K562 (cell line): ENCODE measurements around the gene DDX39A. TPM values are rescaled to one million over a fixed set of nuclear protein-coding genes. Genes with fewer than 3 reads are reported as not detected.

Source experiments
- EGR1 ChIP-seq: fragments of 450-650 bp; conservative IDR thresholded peaks from 2 replicates; pipeline ENCODE4 v1.6.1; 2017; ENCODE audit warnings: mild to moderate bottlenecking
- FOSL1 ChIP-seq: fragments of 200-800 bp; sonication (Bioruptor generic); conservative IDR thresholded peaks from 2 replicates; pipeline ENCODE4 v1.6.1; 2016; ENCODE audit warnings: missing genetic modification characterization, missing compliant biosample characterization
- MAZ ChIP-seq, 2 experiments: fragments of 450-650 bp in 1 of 2; sonication (generic) in 1 of 2; formaldehyde crosslinking; IDR thresholded peaks in 1 of 2; conservative IDR thresholded peaks in 1 of 2; 2 replicates each; pipeline versions ENCODE4 v1.4.0 to v1.5.0; 2020; ENCODE audit warnings: mild to moderate bottlenecking in 1 of 2, missing genetic modification reagents in 1 of 2
- NFIC ChIP-seq: fragments of 450-650 bp; IDR thresholded peaks from 2 replicates; pipeline ENCODE4 v1.6.1; 2017; ENCODE audit warnings: mild to moderate bottlenecking, inconsistent platforms
- RBBP5 ChIP-seq: fragments of 200-600 bp; sonication (generic); IDR thresholded peaks from 2 replicates; pipeline ENCODE4 v1.6.1; 2012; ENCODE audit warnings: borderline replicate concordance, mild to moderate bottlenecking, low read length, control low read depth, inconsistent platforms; ENCODE audit not compliant: insufficient read depth, poor library complexity, severe bottlenecking
- RBFOX2 ChIP-seq: fragments of 200-400 bp; formaldehyde crosslinking; IDR thresholded peaks from 2 replicates; pipeline ENCODE4 v1.6.1; 2017; ENCODE audit warnings: low read depth, mild to moderate bottlenecking, low read length, moderate library complexity
- ZNF644 ChIP-seq: fragments of 200-800 bp; sonication (Bioruptor generic); IDR thresholded peaks from 2 replicates; pipeline ENCODE4 v1.6.1; 2016; ENCODE audit warnings: low read depth, missing genetic modification characterization, missing compliant biosample characterization
- polyA plus RNA-seq, 8 experiments: library from polyadenylated mRNA; depleted of rRNA in 4 of 8; stranded (reverse) in 5 of 8; unstranded in 3 of 8; fragments of >200 nt; fragmentation: Nextera tagmentation in 2 of 8; fragmentation: Illumina TruSeq in 1 of 8; extraction: Ambion mirVana in 2 of 8; extraction: Trizol in 1 of 8; gene quantifications; 2 replicates each; pipeline versions ENCODE4 v1.2.1 to v1.2.3, GENCODE V29; 2011 to 2014; ENCODE audit warnings: inconsistent platforms in 1 of 8, missing spikeins in 1 of 8
- total RNA-seq, 7 experiments: library from RNA; depleted of rRNA in 6 of 7; stranded (reverse); fragments of >200 nt in 6 of 7; fragmentation: Illumina TruSeq in 2 of 7; extraction: Trizol in 2 of 7; gene quantifications; 2 replicates each; pipeline versions ENCODE4 v1.2.1 to v1.2.3, GENCODE V29; 2011 to 2021; ENCODE audit warnings: low replicate concordance in 1 of 7
- TF ChIP-seq, protein P1 (sequence below): fragments of 450-650 bp; IDR thresholded peaks from 2 replicates; pipeline ENCODE4 v1.6.1; 2018; ENCODE audit not compliant: partially characterized antibody
- TF ChIP-seq, protein P2 (sequence below): conservative IDR thresholded peaks from 2 replicates; pipeline ENCODE4 v1.6.1; 2011; ENCODE audit warnings: low read depth, mild to moderate bottlenecking, low read length; ENCODE audit not compliant: control insufficient read depth
- TF ChIP-seq, protein P3 (sequence below), 2 experiments: fragments of 450-650 bp in 1 of 2; sonication (generic) in 1 of 2; formaldehyde crosslinking in 1 of 2; IDR thresholded peaks; 2 replicates each; pipeline versions ENCODE4 v1.7.1 to v1.9.0; 2016 to 2022; ENCODE audit warnings: inconsistent platforms in 1 of 2, mild to moderate bottlenecking in 1 of 2, missing genetic modification reagents in 1 of 2

DDX39A gene
- total and polyA plus RNA-seq, 9 of the 15 experiments (the other 6 are each of a cell fraction or from before 2014, with no cell fraction given) = 90.3 to 250 (median 188) TPM

DNA sequence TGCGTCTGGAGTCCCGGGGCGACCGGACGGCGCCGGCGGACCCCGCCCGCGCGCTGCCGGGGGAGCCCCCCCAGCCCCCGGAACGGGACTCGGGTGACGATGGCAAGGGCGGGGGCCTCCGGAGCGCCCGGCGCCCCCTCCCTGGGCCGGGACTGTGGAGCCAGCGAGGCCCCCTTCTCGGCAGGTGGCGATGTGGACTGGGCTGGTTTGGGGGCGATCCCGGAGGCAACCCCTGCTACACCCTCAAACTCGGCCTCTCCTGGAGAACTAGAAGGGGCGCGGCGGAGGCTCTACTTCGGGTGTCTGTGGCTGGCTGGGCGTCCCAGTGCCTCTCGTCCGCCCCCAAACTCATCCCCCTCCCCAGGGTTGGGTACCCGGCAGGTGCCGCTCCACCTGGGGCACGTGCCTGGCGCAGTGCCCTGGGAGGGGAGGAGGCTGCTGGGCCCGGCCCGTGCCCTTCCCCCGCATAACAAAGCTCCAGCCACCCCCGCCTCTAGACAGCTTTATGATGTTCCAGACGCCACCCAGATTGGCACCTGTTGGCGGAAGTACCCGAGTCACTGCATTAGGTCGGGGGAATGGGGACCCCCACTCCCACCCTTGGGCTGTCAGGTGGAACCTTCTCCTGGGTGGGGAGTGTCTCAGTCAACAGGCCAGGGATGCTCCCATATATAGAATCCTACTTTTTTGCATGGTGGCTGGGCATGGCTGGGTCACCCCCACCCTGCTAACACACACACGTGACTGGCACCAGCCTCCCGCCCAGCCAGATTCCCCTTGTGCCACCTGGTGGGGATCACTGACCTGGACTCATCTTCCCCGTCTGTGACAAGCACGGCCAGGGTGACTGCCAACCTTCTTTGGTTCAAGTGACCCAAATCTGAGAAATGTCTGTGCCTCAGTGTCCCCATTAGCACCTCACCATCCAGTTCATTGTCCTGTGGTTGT lies 14.7 kb upstream of the DDX39A start (continued):
- TF ChIP-seq EGR1 (peak; percentile 50), RBFOX2 (0 out of 2 replicates have a peak, but pooled peaks have one; percentile 41), FOSL1 (tag) (no peak), MAZ (CRISPR knock-in tag; conservative IDR thresholded peaks at IDR 0.05 in 1 of 2, IDR thresholded peaks at IDR 0.05 in 1 of 2) (peak in 1 of 2 experiments; percentile 19; a peak in 2 of 4 replicates), RBBP5 (peak; percentile 63), ZNF644 (tag) (no peak), NFIC (peak; percentile 81)
- TF ChIP-seq, protein P1, sequence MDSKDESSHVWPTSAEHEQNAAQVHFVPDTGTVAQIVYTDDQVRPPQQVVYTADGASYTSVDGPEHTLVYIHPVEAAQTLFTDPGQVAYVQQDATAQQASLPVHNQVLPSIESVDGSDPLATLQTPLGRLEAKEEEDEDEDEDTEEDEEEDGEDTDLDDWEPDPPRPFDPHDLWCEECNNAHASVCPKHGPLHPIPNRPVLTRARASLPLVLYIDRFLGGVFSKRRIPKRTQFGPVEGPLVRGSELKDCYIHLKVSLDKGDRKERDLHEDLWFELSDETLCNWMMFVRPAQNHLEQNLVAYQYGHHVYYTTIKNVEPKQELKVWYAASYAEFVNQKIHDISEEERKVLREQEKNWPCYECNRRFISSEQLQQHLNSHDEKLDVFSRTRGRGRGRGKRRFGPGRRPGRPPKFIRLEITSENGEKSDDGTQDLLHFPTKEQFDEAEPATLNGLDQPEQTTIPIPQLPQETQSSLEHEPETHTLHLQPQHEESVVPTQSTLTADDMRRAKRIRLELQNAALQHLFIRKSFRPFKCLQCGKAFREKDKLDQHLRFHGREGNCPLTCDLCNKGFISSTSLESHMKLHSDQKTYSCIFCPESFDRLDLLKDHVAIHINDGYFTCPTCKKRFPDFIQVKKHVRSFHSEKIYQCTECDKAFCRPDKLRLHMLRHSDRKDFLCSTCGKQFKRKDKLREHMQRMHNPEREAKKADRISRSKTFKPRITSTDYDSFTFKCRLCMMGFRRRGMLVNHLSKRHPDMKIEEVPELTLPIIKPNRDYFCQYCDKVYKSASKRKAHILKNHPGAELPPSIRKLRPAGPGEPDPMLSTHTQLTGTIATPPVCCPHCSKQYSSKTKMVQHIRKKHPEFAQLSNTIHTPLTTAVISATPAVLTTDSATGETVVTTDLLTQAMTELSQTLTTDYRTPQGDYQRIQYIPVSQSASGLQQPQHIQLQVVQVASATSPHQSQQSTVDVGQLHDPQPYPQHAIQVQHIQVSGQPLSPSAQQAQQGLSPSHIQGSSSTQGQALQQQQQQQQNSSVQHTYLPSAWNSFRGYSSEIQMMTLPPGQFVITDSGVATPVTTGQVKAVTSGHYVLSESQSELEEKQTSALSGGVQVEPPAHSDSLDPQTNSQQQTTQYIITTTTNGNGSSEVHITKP = peak; percentile 58
- TF ChIP-seq, protein P2, sequence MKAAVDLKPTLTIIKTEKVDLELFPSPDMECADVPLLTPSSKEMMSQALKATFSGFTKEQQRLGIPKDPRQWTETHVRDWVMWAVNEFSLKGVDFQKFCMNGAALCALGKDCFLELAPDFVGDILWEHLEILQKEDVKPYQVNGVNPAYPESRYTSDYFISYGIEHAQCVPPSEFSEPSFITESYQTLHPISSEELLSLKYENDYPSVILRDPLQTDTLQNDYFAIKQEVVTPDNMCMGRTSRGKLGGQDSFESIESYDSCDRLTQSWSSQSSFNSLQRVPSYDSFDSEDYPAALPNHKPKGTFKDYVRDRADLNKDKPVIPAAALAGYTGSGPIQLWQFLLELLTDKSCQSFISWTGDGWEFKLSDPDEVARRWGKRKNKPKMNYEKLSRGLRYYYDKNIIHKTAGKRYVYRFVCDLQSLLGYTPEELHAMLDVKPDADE = no peak
- TF ChIP-seq, protein P3, sequence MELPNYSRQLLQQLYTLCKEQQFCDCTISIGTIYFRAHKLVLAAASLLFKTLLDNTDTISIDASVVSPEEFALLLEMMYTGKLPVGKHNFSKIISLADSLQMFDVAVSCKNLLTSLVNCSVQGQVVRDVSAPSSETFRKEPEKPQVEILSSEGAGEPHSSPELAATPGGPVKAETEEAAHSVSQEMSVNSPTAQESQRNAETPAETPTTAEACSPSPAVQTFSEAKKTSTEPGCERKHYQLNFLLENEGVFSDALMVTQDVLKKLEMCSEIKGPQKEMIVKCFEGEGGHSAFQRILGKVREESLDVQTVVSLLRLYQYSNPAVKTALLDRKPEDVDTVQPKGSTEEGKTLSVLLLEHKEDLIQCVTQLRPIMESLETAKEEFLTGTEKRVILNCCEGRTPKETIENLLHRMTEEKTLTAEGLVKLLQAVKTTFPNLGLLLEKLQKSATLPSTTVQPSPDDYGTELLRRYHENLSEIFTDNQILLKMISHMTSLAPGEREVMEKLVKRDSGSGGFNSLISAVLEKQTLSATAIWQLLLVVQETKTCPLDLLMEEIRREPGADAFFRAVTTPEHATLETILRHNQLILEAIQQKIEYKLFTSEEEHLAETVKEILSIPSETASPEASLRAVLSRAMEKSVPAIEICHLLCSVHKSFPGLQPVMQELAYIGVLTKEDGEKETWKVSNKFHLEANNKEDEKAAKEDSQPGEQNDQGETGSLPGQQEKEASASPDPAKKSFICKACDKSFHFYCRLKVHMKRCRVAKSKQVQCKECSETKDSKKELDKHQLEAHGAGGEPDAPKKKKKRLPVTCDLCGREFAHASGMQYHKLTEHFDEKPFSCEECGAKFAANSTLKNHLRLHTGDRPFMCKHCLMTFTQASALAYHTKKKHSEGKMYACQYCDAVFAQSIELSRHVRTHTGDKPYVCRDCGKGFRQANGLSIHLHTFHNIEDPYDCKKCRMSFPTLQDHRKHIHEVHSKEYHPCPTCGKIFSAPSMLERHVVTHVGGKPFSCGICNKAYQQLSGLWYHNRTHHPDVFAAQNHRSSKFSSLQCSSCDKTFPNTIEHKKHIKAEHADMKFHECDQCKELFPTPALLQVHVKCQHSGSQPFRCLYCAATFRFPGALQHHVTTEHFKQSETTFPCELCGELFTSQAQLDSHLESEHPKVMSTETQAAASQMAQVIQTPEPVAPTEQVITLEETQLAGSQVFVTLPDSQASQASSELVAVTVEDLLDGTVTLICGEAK (IDR thresholded peaks at IDR 0.05) = 0 out of 2 replicates have a peak, but pooled peaks have one; percentile 15
- TF ChIP-seq, protein P3 (CRISPR knock-in tag; IDR thresholded peaks at IDR 0.05) = no peak
